Caco-2 (cell line): ENCODE data around the gene TBPL1. TPM values are rescaled to one million over a fixed set of nuclear protein-coding genes. Genes with fewer than 3 reads are reported as not detected.

Experiments
- BruUV-seq: library from RNA; stranded (reverse); fragments of 400-500 nt; replicated peaks from 2 replicates; lab custom pipeline; 2021; lab: Mats Ljungman, UMichigan
- CTCF ChIA-PET: fragments of 300-600 bp; sonication (Branson Sonifier 250); formaldehyde crosslinking; loops from one replicate; lab custom pipeline; 2022; ENCODE audit warnings: antibody characterized with exemption; lab: Charles Lee
- POLR2A ChIA-PET: fragments of 300-600 bp; sonication (Branson Sonifier 250); formaldehyde crosslinking; loops from one replicate; lab custom pipeline; 2022; ENCODE audit warnings: antibody characterized with exemption; lab: Charles Lee
- DNase-seq, 2 experiments: peaks; one replicate each; pipeline versions ENCODE4 v3.0.0 to v3.0.0-alpha.2; 2020 to 2022
- H3K27me3 ChIP-seq: replicated peaks from 2 replicates; pipeline ENCODE4 v1.6.0; 2011; ENCODE audit warnings: low read length; ENCODE audit not compliant: control insufficient read depth, insufficient read depth
- H3K36me3 ChIP-seq: 2 replicates; pipeline ENCODE4 v1.5.1; 2011; ENCODE audit warnings: low read length; ENCODE audit not compliant: control insufficient read depth, insufficient read depth
- H3K4me1 ChIP-seq: fragments of 250-450 bp; sonication (Bioruptor Pico); 2 replicates; pipeline ENCODE4 v1.5.1; 2020; ENCODE audit warnings: mild to moderate bottlenecking
- H3K4me3 ChIP-seq: 2 replicates; pipeline ENCODE4 v1.5.1; 2011; ENCODE audit warnings: low read depth, mild to moderate bottlenecking, control low read depth, low read length
- H3K9me3 ChIP-seq: fragments of 250-450 bp; sonication (Bioruptor Pico); 2 replicates; pipeline ENCODE4 v1.5.1; 2020; ENCODE audit warnings: mild to moderate bottlenecking, moderate library complexity
- H3K27ac Mint-ChIP-seq: one replicate; pipeline ENCODE4 v1.8.0; 2022; ENCODE audit warnings: mixed read lengths; ENCODE audit not compliant: unreplicated experiment
- H3K27me3 Mint-ChIP-seq: one replicate; pipeline ENCODE4 v1.8.0; 2022; ENCODE audit warnings: mixed read lengths; ENCODE audit not compliant: insufficient read depth, unreplicated experiment
- H3K36me3 Mint-ChIP-seq: one replicate; pipeline ENCODE4 v1.8.0; 2022; ENCODE audit warnings: mild to moderate bottlenecking, mixed read lengths; ENCODE audit not compliant: insufficient read depth, unreplicated experiment
- H3K4me1 Mint-ChIP-seq: one replicate; pipeline ENCODE4 v1.8.0; 2022; ENCODE audit warnings: low read depth, mixed read lengths; ENCODE audit not compliant: unreplicated experiment
- H3K4me3 Mint-ChIP-seq: one replicate; pipeline ENCODE4 v1.8.0; 2022; ENCODE audit warnings: mild to moderate bottlenecking, moderate library complexity, mixed read lengths; ENCODE audit not compliant: unreplicated experiment
- H3K9me3 Mint-ChIP-seq: one replicate; pipeline ENCODE4 v1.8.0; 2022; ENCODE audit warnings: mixed read lengths; ENCODE audit not compliant: unreplicated experiment
- CTCF ChIP-seq, 2 experiments: fragments of 200-600 bp in 1 of 2; IDR thresholded peaks; 1 replicate in 1 of 2; 2 replicates in 1 of 2; pipeline versions ENCODE4 v1.5.1 to v1.8.0; 2011 to 2022; ENCODE audit warnings: antibody characterized with exemption in 1 of 2, control low read depth in 1 of 2, inconsistent platforms in 1 of 2, low read depth in 1 of 2, low read length in 1 of 2, mild to moderate bottlenecking in 1 of 2, moderate library complexity in 1 of 2; ENCODE audit not compliant: insufficient read depth in 1 of 2, severe bottlenecking in 1 of 2, unreplicated experiment in 1 of 2
- intact Hi-C: fragments of 100-400 bp; cut with micrococcal nuclease; formaldehyde crosslinking; loops from one replicate; pipeline ENCODE4 v1.10.0; 2022; ENCODE audit not compliant: unreplicated experiment
- total RNA-seq: library from RNA; stranded (reverse); gene quantifications from 2 replicates; pipeline ENCODE4 v1.2.3, GENCODE V29; 2022

The TBPL1 gene
- total RNA-seq, 1 experiment from 2014 or later = 19.3 TPM

GRCh38 chr6:133957780-133958242 lies 4.8 kb downstream of the TBPL1 start:
- intact Hi-C loops = no loop called here
- Mint-ChIP-seq H3K27ac (no peak overlapping the region), H3K4me3 (no peak overlapping the region), H3K9me3 (no peaks in the 10 kb centered on the region), H3K4me1 (peaks cover 7% of the 10 kb centered on the region), H3K27me3 (no peaks in the 10 kb centered on the region), H3K36me3 (no peaks in the 10 kb centered on the region)
- TF ChIP-seq CTCF (IDR thresholded peaks at IDR 0.05; ENCODE audit: insufficient read depth in 1 of 2, low read depth in 1 of 2, low read length in 1 of 2, severe bottlenecking in 1 of 2, unreplicated experiment in 1 of 2) = no peak
- ChIA-PET CTCF (no interaction called here), POLR2A (no interaction called here)
- no peak for DNase-seq
- H3K27me3 ChIP-seq = no peaks in the 10 kb centered on the region
- no peaks in the 10 kb centered on the region for H3K36me3 ChIP-seq
- no peak overlapping the region for H3K4me3 ChIP-seq
- H3K9me3 ChIP-seq = no peaks in the 10 kb centered on the region
- no TSS peak for BruUV-seq
- H3K4me1 ChIP-seq = peaks cover 5% of the 10 kb centered on the region; the same call in 1 of the 2 replicates

DNA sequence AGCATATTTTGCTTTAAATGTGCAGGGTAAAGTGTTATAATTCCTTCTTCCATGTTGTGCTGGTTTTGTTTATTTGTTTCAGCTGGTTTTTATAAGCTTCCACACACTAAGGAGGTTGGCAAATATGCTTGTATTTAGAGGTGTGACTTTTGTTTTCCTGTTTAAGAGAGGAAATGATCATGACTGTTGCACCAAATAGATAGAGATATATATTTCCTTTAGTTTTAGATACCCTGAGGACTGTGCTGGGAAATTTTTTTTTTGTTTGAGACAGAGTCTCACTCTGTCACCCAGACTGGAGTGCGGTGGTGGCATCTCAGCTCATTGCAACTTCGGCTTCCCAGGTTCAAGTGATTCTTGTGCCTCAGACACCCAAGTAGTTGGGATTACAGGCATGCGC lies 5.8 kb downstream of the TBPL1 start:
- TF ChIP-seq CTCF (IDR thresholded peaks at IDR 0.05; ENCODE audit: insufficient read depth in 1 of 2, low read depth in 1 of 2, low read length in 1 of 2, severe bottlenecking in 1 of 2, unreplicated experiment in 1 of 2) = no peak
- Histone ChIP-seq H3K27me3 (no peaks in the 10 kb centered on the region), H3K9me3 (no peaks in the 10 kb centered on the region), H3K36me3 (no peaks in the 10 kb centered on the region), H3K4me3 (no peak overlapping the region), H3K4me1 (peaks cover 5% of the 10 kb centered on the region; the same call in 1 of the 2 replicates)
- ChIA-PET POLR2A (no interaction called here), CTCF (no interaction called here)
- no TSS peak for BruUV-seq
- DNase-seq = no peak
- peaks cover 6% of the 10 kb centered on the region for H3K4me1 Mint-ChIP-seq
- no peaks in the 10 kb centered on the region for H3K9me3 Mint-ChIP-seq
- no peaks in the 10 kb centered on the region for H3K27me3 Mint-ChIP-seq
- H3K27ac Mint-ChIP-seq = no peak overlapping the region
- no peak overlapping the region for H3K4me3 Mint-ChIP-seq
- intact Hi-C loops = no loop called here
- H3K36me3 Mint-ChIP-seq = no peaks in the 10 kb centered on the region

DNA sequence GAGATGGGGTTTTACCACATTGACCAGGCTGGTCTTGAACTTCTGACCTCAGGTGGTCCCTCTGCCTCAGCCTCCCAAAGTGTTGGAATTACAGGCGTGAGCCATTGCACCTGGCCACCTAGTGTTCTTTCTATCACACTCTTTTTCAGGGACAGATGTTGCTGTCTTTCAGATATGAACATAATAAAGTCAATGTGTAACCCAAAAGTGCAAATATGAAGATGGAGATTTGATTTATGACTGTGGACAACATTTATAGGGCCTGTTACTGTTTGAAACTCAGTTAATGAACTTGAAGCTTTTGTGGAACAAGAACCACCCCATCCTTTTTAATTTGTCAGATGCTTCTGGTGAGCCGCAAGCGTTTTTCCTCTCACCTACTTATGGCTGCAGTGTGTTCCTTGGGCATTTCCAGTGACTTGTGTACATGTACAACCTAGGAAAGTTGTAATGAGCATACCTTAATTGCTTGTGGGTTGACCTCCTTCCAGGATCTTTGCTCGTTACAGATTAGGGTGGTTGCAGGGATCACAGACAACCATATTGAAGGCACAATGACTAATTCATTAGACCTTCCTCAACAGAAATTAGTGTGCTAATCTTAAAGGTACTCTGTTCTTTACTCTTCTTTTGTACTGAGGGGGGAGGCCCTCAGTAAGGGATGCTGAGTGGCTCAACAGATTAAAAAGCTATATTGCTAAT lies 6.8 kb downstream of the TBPL1 start:
- intact Hi-C loops = no loop called here
- no peak overlapping the region for H3K4me3 ChIP-seq
- Mint-ChIP-seq H3K4me1 (no peaks in the 10 kb centered on the region), H3K4me3 (no peak overlapping the region), H3K9me3 (no peaks in the 10 kb centered on the region), H3K27me3 (no peaks in the 10 kb centered on the region), H3K27ac (no peak overlapping the region), H3K36me3 (no peaks in the 10 kb centered on the region)
- H3K4me1 ChIP-seq = no peaks in the 10 kb centered on the region
- no peaks in the 10 kb centered on the region for H3K27me3 ChIP-seq
- no peak for TF ChIP-seq CTCF (IDR thresholded peaks at IDR 0.05; ENCODE audit: insufficient read depth in 1 of 2, low read depth in 1 of 2, low read length in 1 of 2, severe bottlenecking in 1 of 2, unreplicated experiment in 1 of 2)
- BruUV-seq = no TSS peak
- no peaks in the 10 kb centered on the region for H3K9me3 ChIP-seq
- DNase-seq = no peak
- no peaks in the 10 kb centered on the region for H3K36me3 ChIP-seq
- POLR2A ChIA-PET = no interaction called here
- CTCF ChIA-PET = no interaction called here
